C1 segment of cervical spinal cord (tissue), 14 donors: ENCODE measurements around the gene DDOST.
"Not testable (repeated sequence)": the region's sequence is repeated elsewhere in the genome, so short reads cannot be mapped to it uniquely, and the experiment has no call there.

Source experiments
- DNase-seq, 14 donors: peaks; one replicate each; lab custom pipeline; 2025; lab: John Stamatoyannopoulos, UW

DDOST gene

DNA sequence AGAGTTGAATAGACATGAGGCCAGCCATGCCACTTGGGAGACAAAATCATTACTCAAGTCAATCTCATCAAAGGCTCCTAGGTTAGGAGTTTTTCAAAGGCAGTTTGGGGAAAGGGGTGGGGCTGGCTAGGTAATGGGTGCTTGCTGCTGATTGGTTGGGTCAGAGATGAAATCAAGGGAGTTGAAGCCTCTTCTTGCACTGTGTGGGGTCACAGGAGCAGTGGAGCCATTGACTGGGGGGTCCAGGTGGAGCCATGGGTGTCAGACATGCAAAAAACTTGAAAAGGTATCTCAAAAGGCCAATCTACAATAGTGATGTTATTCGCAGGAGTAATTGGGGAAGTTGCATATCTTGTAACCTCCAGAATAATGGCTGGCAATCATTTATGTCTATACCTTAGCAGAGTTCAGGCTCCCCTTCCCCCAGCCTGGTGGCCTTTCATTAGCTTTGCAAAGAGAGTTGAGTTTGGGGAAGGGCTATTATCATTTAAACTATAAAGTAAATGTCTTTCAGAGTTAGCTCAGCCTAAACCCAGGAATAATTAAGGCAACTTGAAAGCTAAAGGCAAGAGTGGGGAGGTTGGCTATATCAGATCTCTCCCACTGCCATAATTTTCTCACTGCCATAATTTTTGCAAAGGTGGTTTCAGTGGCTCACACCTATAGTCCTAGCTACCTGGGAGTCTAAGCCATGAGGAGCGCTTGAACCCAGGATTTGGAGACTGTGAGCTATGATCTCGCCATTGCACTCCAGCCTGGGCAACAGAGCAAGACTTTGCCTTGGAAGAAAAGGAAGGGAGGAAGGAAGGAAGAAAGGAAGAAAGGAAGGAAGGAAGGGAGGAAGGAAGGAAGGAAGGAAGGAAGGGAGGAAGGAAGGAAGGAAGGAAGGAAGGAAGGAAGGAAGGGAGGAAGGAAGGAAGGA is 35.7 kb downstream of the DDOST start:
- no peak for DNase-seq

DNA sequence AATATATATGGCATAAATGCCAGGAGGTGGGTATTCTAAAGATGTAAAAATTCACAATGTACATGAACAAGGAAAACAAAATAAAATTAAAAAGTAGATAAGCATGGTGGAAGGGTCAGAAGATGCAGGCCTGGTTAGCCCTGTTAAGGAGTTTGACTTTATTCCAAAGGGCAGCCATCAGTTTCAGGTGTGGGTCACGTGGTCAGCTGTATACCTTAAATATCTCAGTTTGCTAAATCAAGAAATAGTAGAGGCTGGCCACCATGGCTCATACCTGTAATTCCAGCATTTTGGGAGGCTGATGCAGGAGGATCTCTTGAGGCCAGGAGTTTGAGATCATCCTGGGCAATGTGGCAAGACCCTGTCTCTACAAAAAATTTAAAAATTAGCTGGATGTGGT is 36.5 kb downstream of the DDOST start:
- DNase-seq, result no peak

DNA sequence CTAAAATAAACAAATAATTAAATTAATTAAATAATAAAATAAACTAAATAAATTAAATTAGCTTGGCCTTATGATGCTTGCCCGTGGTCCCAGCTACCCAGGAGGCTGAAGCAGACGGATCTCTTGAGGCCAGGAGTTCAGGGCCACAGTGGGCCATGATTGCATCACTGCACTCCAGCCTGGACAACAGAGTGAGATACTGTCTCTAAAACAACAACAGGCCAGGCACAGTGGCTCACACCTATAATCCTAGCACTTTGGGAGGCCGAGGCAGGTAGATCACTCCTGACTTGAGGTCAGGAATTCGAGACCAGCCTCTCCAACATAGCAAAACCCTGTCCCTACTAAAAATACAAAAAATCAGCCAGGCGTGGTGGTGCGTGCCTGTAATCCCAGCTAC is 40.2 kb downstream of the DDOST start:
- no peak for DNase-seq

DNA sequence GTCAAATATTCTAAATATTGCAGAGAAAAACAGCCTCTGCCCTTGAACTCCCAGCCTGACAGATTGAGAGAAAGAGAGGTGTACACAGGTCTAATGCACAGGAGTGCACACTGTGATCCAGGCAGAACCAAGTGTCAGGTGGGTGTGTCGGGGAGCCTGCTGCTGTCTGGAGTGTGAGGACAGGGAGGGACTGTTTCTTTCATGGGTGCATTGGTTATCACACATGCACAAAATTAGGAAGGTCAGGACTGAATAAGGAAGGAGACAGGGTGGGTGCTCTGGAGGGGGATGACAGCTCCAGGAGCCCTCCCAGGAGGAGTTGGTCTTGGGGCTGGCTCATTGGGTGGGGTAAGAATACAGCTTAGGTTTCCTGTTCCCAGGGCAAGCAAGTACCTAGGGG is 41.2 kb downstream of the DDOST start:
- DNase-seq, result no peak

DNA sequence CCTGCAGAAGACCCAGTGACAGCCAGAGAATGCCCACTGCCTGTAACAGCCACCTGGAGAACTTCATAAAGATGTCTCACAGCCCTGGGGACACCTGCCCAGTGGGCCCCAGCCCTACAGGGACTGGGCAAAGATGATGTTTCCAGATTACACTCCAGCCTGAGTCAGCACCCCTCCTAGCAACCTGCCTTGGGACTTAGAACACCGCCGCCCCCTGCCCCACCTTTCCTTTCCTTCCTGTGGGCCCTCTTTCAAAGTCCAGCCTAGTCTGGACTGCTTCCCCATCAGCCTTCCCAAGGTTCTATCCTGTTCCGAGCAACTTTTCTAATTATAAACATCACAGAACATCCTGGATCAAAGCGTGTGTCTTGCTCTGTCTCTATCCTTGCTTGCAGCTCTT is 42.6 kb downstream of the DDOST start:
- no peak for DNase-seq

DNA sequence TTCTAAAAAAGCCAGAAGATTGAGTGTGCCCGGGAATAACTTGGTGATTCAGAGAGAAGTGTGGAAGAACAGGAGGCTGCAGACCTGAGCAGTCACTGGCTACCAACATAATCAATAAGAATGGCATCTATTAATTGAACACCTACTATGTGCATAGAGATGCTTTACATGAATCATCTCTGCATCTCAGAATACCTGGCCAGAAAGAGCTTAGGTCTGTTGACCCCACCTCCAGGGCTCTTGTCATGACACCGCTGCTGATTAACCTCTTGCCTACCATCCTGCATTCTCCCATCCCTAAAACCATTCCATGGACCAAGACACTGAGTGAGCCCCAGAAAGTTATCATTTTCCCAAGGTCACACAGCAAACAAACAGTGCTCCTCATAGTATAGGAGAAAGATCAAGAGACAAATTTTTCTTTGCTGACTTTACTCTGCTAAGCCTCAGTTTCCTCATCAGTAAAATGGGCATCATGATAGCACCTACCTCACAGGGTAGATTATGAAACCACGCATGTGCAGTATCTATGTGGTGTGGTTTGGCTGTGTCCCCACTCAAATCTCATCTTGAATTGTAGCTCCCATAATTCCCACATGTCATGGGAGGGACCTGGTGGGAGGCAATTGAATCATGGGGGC is 44.2 kb downstream of the DDOST start:
- DNase-seq, result no peak

DNA sequence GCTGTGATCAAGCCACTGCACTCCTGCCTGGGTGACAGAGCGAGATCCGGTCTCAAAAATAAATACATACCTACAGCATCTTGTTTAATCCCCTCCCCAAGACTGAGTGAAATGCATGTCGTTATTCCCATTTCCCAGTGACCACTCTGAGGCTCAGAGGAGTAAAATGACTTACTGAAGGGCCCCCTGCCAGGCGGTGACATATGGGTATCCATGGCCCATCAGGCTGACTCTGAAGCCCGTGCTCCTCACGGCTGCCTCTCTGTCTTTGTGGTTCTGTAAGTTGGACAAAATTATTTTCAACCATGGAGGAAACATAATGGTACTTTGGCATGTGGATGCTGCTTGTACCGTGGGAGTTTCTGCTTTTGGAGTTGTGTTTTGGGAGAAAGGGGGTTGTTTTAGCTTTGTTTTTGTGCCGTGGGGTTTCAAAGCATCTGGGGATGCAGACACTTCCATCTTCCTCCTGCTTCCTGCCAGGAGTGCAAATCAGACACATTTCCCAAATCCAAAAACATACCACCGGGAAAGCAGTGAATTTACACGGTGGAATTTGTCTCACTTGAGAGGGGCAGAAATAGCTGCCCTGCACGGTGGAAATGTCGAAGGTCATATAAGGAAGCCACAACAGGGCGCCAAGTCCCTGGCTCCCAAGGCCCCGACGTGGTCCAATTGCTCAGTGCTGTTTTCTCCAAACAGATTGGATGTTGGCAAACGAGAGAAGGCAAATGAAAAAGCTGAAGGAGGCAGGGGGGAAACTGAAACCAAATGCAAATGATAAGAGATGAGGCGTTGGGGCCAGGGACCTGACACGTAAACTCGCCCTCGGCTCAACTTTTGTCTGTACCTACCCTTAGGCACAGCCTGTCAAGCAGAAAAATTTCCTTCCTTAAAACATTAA is 45.0 kb downstream of the DDOST start:
- DNase-seq, result peak in 2 of 14 donors; percentile 12 to 22

DNA sequence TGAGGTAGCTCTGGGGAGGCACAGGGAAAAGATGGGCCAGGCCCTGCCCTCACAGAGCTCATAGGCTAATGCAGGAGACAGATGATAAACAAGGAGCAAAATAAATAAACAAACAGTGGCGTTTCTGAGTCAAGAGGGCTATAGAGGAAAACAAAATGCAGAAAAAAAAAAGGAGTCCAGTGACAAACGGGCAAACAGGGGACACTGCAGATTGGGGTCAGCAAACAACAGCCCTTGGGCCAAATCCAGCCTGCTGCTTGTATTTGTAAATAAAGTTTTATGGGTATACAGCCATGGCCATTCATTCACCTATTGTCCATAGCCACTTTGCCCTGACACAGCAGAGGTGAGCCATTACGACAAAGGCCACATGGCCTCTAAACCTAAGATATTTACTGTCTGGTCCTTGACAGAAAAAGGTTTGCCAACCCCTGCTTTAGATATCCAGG is 47.0 kb downstream of the DDOST start:
- no peak for DNase-seq

DNA sequence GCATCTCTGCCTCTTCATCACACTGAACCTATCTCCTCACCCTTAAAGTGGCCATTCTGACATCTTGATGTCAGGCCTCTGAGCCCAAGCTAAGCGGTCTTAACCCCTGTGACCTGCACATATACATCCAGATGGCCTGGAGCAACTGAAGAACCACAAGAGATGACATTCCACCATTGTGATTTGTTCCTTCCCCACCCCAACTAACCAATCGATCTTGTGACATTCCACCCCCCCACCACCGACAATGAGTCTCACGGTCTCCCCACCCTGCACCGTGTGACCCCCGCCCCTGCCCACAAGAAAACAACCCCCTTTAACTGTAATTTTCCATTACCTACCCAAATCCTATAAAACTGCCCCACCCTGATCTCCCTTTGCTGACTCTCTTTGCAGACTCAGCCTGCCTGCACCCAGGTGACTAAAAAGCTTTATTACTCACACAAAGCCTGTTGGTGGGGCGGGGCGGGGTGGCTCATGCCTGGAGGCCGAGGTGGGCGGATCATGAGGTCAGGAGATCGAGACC is 48.9 kb downstream of the DDOST start:
- DNase-seq, result no peak

DNA sequence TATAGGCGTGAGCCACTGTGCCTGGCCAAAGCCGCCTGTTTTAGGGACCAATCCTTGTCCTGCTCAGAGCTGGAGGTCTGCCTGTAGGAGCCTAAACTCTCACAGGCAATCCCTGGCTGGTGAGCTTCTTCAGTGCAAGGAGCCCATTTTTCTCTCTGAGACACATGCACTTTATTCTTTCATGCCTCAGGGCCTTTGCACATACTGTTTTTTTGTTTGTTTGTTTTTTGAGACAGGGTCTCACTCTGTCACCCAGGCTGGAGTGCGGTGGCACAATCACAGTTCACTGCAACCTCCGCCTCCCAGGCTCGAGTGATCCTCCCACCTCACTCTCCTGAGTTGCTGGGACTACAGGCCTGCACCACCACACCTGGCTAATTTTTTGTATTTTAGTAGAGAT is 49.5 kb downstream of the DDOST start:
- no peak for DNase-seq

DNA sequence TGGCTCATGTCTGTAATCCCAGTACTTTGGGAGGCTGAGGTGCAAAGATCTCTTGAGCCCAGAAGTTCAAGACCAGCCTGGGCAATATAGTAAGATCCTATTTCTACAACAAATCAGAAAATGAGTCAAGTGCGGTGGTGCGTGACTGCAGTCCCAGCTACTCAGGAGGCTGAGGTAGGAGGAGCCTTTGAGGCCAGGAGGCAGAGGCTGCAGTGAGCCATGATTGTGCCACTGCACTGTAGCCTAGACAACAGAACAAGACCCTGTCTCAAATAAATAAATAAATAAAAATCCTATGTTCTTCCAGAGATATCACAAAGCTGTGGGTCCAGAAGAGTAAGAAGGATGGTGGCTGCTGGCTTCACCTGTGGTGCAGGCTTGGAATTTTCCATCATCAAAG is 50.2 kb downstream of the DDOST start:
- DNase-seq, result no peak

DNA sequence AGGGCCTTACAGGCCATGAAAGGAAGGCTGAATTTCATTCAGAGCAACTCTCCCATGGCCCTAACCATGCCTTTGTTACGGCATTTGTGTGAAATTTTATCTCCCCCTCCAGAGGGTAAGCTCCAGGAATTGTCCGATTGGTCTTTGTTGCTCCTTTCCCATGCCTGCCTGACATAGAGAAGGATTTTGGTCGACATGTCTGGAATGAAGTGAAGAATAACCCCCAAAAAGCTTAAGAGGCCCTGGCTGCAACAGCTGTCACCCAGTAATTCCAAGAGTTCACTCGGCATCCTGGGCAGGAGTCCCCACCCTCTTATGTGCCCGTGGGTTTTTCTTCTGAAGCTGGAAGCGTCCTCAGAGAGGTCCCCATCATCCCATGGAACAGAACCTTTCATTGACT is 51.6 kb downstream of the DDOST start:
- no peak for DNase-seq

DNA sequence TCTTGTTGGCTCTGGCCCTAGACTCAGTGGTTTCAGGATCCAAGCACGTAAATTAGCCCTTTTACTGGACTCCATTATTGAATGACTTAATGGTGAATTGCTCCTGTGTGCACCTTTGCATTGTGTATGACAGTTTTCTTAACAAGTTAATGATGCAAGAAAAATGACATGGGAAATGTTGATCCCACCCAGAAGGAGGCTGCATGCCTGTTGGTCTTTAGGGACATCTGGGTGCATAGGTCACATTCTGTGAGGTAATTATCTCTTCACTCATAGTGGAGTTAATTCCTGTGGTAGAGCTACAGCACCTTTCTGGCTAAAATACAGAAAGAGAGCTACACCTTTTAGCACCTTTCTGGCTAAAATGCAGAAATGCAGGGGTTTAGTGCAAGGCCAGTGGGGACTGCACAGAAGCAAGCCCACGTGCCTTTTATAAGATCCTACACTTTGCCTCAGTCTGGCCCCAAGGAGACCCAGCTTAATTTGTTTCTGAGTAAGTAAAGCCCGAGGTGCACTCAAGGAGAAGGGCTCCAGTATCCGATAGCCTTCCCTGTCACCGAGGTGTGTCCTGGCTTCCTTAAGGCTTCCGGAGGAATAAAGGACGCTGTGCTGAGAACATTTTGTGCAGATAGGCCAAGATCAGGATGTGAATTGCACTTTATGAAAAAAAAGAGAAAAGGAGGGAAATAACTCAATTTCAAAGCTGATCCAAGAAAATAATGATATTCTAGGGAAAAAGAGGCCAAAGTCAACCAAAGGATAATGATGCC is 54.2 kb downstream of the DDOST start:
- not testable (repeated sequence) for DNase-seq

DNA sequence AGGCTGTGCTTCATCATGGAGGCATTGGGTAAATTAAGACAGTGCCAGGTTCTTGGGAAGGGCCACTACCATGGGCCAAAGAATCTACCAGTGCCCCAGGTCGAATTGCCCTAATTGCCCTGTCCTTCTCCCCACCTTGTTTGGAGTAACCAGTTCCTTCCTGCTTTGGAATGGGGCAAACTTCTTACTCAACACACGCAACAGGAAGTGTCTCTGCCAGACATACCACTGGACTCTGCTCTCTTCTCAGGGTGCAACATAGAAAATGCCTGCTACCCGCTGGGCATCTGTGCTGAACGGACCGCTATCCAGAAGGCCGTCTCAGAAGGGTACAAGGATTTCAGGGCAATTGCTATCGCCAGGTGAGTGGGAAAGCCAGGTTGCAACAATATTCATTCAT is 56.5 kb downstream of the DDOST start:
- DNase-seq, result no peak

DNA sequence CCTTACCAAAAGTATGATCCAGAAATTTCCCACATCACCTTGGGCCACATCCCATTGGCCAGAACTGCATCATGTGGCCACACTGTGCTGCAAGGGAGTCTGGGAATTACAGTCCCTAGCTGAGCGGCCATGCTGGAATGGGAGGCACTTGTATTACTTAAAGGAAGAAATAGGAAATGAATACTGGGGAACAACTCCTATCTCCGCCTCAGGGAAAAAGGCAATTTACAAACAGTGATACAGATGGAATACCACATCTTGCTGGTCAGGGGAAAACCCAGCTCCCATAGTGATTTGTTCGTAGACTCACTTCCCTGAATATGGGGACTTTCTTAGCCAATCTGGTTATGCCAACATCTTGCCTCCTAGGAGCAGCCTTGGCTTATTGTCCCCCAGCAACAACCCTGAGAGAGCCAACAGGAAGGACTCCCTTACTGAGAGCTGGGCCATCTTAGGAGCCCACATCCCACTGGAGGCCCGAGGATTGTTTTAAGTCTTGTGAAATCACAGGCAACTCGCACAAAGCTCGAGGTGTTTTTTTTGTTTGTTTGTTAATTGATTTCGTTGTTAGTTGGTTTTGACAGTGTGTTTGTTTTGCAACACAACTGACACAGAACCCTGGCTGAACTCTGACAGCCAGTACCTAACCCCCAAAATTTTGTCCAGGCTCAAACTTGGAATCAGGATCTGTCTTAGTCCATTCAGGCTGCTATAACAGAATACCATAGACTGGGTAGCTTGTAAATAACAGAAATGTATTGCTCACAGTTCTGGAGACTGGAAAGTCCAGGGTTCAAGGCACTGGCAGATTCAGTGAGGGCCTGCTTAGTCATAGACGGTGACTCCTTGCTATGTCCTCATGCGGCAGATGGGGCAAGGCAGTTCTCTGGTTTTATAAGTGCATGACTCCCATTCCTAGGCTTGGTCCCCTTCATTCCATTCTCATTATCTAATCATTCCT is 57.4 kb downstream of the DDOST start:
- no peak for DNase-seq

DNA sequence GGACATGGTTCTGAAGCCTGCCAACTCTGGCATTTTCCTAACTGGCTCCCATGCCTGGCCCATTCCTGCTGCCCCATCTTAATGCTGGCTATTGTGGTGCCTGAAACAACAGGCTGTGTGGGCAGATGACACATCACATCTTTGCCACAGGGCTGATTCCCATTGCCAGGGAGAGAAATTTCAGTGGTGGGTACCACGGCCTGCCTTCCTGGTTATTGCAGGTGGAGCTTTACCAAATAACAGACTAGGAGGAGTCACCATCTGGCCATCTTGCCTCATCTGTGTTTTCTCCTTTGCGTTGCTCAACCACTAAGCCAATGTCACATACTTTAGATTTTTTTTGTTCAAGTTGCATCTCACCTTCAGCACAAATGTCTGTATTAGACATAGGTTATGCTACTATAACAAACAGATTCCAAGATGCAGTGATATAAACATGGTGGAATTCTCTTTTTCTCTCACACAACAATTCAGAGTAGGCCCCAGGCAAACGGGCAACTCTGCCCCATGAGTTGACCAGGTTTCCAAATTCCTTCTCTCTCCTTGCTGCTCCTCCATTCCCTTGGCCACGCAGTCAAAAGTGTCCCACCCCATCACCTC is 58.2 kb downstream of the DDOST start:
- no peak for DNase-seq
